Measurements from ENCODE around the gene MAPK6. TPM values are rescaled to one million over a fixed set of nuclear protein-coding genes. Genes with fewer than 3 reads are reported as not detected.
A peak's percentile ranks its signal among the peaks of the same experiment; 100 is the strongest.

Gene MAPK6
- total and polyA plus RNA-seq, 8 donors = 2.3 to 159 (median 14.5) TPM

DNA sequence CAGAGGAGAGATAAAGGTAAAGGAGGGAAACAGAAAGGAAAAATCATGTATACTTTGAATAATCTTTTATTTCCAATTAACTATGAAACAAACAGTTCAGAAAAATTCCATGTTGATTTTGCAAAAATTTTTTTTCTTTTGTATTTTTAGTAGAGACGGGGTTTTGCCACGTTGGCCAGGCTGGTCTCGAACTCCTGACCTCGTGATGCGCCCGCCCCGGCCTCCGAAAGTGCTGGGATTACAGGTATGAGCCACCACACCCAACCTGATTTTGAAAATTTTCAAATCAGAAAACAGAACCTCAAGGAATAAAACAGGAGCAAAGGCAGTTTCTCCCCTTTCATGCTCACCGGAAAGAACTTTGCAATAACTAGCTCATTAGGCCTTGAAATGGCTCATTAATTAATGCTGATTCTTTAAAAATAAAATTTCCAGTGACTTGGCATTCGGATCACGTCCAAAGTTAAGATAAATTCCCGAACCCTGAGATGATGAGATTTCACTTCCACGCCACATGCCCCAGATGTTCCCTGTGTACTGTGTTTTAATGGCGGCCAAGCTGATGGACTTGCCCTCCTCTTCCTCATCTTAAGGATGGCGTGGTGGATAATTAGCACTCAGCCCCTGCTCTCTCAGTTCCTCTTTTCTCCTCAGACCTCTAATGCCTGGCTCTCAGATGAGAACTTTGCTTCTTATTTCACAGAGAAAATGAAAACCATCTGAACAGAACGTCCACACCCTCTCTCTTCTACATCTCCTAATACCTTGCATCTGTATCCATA lies 82.7 kb downstream of the MAPK6 start:
- Histone ChIP-seq H3K36me3 (no peaks in the 10 kb centered on the region), H3K4me1 (peaks cover 0 to 9% (median 2%) of the 10 kb centered on the region in 4 donors), H3K27me3 (no peaks in the 10 kb centered on the region), H3K9me3 (no peaks in the 10 kb centered on the region), H3K4me3 (no peak overlapping the region), H3K27ac (no peak overlapping the region)
- 89 to 95% (median 94%) methylated on average over 16 of the region's 16 CpGs for WGBS, 5 donors
- DNase-seq = no peak
- intact Hi-C loops (cut with DNase I; ENCODE audit: low total_unique reads) = no loop called here
- no peak for TF ChIP-seq EP300 (IDR thresholded peaks at IDR 0.05)
- TF ChIP-seq, protein P1, sequence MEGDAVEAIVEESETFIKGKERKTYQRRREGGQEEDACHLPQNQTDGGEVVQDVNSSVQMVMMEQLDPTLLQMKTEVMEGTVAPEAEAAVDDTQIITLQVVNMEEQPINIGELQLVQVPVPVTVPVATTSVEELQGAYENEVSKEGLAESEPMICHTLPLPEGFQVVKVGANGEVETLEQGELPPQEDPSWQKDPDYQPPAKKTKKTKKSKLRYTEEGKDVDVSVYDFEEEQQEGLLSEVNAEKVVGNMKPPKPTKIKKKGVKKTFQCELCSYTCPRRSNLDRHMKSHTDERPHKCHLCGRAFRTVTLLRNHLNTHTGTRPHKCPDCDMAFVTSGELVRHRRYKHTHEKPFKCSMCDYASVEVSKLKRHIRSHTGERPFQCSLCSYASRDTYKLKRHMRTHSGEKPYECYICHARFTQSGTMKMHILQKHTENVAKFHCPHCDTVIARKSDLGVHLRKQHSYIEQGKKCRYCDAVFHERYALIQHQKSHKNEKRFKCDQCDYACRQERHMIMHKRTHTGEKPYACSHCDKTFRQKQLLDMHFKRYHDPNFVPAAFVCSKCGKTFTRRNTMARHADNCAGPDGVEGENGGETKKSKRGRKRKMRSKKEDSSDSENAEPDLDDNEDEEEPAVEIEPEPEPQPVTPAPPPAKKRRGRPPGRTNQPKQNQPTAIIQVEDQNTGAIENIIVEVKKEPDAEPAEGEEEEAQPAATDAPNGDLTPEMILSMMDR (IDR thresholded peaks at IDR 0.05) = no peak

DNA sequence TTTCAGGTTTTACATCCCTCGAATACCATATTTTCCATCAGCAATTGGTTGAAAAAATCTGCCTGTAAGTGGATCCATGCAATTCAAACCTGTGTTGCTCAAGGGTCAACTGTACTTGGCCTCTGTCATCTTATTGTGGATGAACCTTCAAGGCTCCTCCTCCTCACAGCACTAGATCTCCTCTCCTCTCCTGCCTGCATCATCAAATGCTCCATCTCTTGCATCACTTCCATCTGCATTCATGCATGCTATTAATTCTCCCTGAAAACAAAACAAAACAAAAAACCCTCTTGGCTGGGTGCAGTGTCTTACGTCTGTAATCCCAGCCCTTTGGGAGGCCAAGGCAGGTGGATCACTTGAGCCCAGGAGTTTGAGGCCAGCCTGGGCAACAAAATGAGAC lies 83.4 kb downstream of the MAPK6 start:
- Histone ChIP-seq H3K27ac (no peak overlapping the region), H3K27me3 (no peaks in the 10 kb centered on the region), H3K36me3 (no peaks in the 10 kb centered on the region), H3K4me3 (no peak overlapping the region), H3K9me3 (no peaks in the 10 kb centered on the region), H3K4me1 (peaks cover 0 to 9% (median 2%) of the 10 kb centered on the region in 4 donors)
- TF ChIP-seq, protein P1 (IDR thresholded peaks at IDR 0.05) = no peak
- no peak for TF ChIP-seq EP300 (IDR thresholded peaks at IDR 0.05)
- TF ChIP-seq POLR2A (IDR thresholded peaks at IDR 0.05) = no peak
- TF ChIP-seq POLR2AphosphoS5 (IDR thresholded peaks at IDR 0.05) = no peak
- intact Hi-C loops (cut with DNase I; ENCODE audit: low total_unique reads) = no loop called here
- 82 to 93% (median 85%) methylated on average over 2 of the region's 2 CpGs for WGBS, 5 donors
- no peak for DNase-seq

DNA sequence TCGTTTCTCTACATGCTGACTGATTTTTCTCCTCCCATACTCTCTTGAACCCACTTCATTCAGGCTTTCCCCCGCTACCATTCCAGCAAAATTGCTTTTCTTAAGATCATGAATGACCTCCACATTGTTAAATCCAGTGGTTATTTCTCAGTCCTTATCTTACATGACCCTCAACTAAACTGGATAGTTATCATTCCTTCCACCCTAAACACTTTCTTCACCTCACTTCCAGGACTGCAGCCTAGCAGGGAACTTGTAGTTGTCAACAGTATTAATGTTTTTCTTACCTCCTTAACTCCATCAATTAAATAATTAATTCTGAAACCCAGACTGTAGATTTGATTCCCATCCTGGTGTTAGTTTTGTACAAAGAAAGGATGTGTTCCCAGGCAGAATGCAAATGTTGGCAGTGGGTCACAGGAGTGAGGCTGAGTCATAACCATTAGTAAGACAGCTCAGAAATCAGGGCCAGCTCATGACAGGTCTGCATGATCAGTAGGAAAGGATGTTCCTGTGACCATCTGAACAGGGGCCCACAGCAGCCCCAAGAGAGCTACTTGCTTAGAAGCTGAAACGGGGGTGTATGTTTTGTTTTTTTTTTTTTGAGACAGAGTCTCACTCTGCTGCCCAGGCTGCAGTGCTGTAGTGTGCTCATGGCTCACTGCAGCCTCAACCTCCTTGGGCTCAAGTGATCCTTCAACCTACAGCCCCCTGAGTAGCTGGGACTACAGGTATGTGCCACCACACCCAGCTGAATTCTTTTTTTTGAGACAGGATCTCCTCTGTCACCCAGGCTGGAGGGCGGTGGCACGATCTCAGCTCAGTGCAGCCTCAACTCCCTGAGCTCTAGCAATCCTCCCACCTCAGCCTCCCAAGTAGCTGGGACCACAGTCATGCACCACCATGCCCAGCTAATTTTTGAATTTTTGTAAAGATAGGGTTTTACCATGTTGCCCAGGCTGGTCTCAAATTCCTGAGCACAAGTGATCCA lies 84.5 kb downstream of the MAPK6 start:
- no peak for TF ChIP-seq EP300 (IDR thresholded peaks at IDR 0.05)
- no peak for TF ChIP-seq POLR2AphosphoS5 (IDR thresholded peaks at IDR 0.05)
- TF ChIP-seq, protein P1 (IDR thresholded peaks at IDR 0.05) = no peak
- TF ChIP-seq POLR2A (IDR thresholded peaks at IDR 0.05) = no peak
- Histone ChIP-seq H3K4me3 (no peak overlapping the region), H3K27ac (no peak overlapping the region), H3K9me3 (no peaks in the 10 kb centered on the region), H3K36me3 (no peaks in the 10 kb centered on the region), H3K4me1 (peaks cover 0 to 9% (median 2%) of the 10 kb centered on the region in 4 donors), H3K27me3 (no peaks in the 10 kb centered on the region)
- peak in 1 of 2 donors; percentile 51 for DNase-seq
- intact Hi-C loops (cut with DNase I; ENCODE audit: low total_unique reads) = no loop called here
- WGBS, 5 donors = 73 to 82% (median 77%) methylated on average over 5 of the region's 5 CpGs

DNA sequence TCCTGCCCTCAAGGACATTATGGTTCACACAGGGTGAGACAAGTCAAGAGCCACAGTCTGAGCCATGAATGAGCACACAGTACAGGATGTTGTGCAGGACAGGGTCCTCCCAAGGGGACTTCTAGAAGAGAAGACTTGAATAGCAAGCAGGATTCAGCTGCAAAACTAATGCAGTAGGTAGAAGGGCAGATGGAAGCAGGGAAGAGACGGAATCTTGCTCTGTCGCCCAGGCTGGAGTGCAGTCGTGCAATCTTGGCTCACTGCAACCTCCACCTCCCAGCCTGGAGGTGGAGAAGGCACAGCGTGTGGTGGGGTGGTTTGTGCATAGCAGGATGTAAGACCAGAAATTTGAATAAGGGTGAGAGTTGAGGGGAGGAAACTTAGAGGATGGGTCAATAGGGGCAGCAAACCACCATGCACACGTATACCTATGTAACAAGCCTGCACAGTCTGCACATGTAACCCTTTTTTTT lies 85.5 kb downstream of the MAPK6 start:
- peaks cover 0 to 9% (median 2%) of the 10 kb centered on the region in 4 donors for H3K4me1 ChIP-seq
- H3K4me3 ChIP-seq = no peak overlapping the region
- no peaks in the 10 kb centered on the region for H3K27me3 ChIP-seq
- H3K9me3 ChIP-seq = no peaks in the 10 kb centered on the region
- no peaks in the 10 kb centered on the region for H3K36me3 ChIP-seq
- intact Hi-C loops (cut with DNase I; ENCODE audit: low total_unique reads) = no loop called here
- no peak overlapping the region for H3K27ac ChIP-seq
- TF ChIP-seq EP300 (IDR thresholded peaks at IDR 0.05) (no peak), POLR2AphosphoS5 (IDR thresholded peaks at IDR 0.05) (no peak), POLR2A (IDR thresholded peaks at IDR 0.05) (no peak)
- TF ChIP-seq, protein P1 (IDR thresholded peaks at IDR 0.05) = no peak
- WGBS, 5 donors = 87 to 95% (median 93%) methylated on average over 5 of the region's 5 CpGs
- no peak for DNase-seq
